HEK293 (cell line): ENCODE data around the gene FBXO3.

Experiments used
- ATF2 ChIP-seq: fragments of 450-650 bp; formaldehyde crosslinking; IDR thresholded peaks from 2 replicates; pipeline ENCODE4 v1.5.1; 2016; ENCODE audit warnings: missing biosample characterization, missing genetic modification characterization, low read depth
- BCL11A ChIP-seq: fragments of 450-650 bp; formaldehyde crosslinking; IDR thresholded peaks from 2 replicates; pipeline ENCODE4 v1.5.1; 2016; ENCODE audit warnings: low read depth, missing biosample characterization, missing genetic modification characterization
- REST ChIP-seq: fragments of 450-650 bp; formaldehyde crosslinking; IDR thresholded peaks from 2 replicates; pipeline ENCODE4 v1.5.1; 2016; ENCODE audit warnings: missing biosample characterization, missing genetic modification characterization
- ZFP69B ChIP-seq: fragments of 450-650 bp; formaldehyde crosslinking; IDR thresholded peaks from 2 replicates; pipeline ENCODE4 v1.5.1; 2016; ENCODE audit warnings: missing biosample characterization, missing genetic modification characterization
- ZNF341 ChIP-seq: fragments of 450-650 bp; formaldehyde crosslinking; IDR thresholded peaks from 2 replicates; pipeline ENCODE4; 2016; ENCODE audit warnings: low read depth, missing biosample characterization, missing genetic modification characterization
- ZNF621 ChIP-seq: fragments of 450-650 bp; formaldehyde crosslinking; IDR thresholded peaks from 2 replicates; pipeline ENCODE4 v1.5.1; 2017; ENCODE audit warnings: missing biosample characterization, missing genetic modification characterization
- ZNF660 ChIP-seq: fragments of 450-650 bp; IDR thresholded peaks from 2 replicates; pipeline ENCODE4 v1.5.1; 2018; ENCODE audit warnings: missing biosample characterization, mild to moderate bottlenecking, missing genetic modification characterization
- ZNF776 ChIP-seq: fragments of 450-650 bp; formaldehyde crosslinking; IDR thresholded peaks from 2 replicates; pipeline ENCODE4 v1.5.0; 2017; ENCODE audit warnings: missing biosample characterization, missing genetic modification characterization, borderline replicate concordance
- ZNF777 ChIP-seq: fragments of 450-650 bp; formaldehyde crosslinking; IDR thresholded peaks from 2 replicates; pipeline ENCODE4 v1.5.1; 2017; ENCODE audit warnings: missing biosample characterization, missing genetic modification characterization, borderline replicate concordance
- TF ChIP-seq, protein P1 (sequence below): fragments of 450-650 bp; formaldehyde crosslinking; IDR thresholded peaks from 2 replicates; pipeline ENCODE4 v1.5.1; 2016; ENCODE audit warnings: missing biosample characterization, missing genetic modification characterization
- TF ChIP-seq, protein P2 (sequence below): fragments of 450-650 bp; formaldehyde crosslinking; IDR thresholded peaks from 2 replicates; pipeline ENCODE4 v1.5.1; 2016; ENCODE audit warnings: missing biosample characterization, missing genetic modification characterization
- TF ChIP-seq, protein P3 (sequence below): fragments of 450-650 bp; formaldehyde crosslinking; IDR thresholded peaks from 2 replicates; pipeline ENCODE4 v1.5.1; 2016; ENCODE audit warnings: missing biosample characterization, missing genetic modification characterization

DNA sequence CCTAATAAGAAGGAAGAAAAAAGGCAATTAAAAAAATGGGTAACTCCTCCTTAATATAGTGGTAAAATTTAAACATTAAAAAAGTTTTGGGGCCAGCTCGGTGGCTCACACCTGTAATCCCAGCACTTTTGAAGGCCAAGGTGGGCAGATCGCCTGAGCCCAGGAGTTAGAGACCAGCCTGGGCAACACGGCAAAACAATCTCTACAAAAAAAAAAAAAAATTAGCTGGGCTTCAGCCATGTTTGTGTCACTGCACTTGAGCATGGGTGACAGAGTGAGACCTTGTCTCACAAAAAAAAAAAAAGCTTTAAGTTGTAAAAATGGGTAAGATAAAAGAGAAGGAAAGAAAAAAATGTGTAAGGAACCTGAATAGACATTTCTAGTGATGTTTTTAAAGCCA is 11.3 kb upstream of the FBXO3 start:
- TF ChIP-seq, protein P1, sequence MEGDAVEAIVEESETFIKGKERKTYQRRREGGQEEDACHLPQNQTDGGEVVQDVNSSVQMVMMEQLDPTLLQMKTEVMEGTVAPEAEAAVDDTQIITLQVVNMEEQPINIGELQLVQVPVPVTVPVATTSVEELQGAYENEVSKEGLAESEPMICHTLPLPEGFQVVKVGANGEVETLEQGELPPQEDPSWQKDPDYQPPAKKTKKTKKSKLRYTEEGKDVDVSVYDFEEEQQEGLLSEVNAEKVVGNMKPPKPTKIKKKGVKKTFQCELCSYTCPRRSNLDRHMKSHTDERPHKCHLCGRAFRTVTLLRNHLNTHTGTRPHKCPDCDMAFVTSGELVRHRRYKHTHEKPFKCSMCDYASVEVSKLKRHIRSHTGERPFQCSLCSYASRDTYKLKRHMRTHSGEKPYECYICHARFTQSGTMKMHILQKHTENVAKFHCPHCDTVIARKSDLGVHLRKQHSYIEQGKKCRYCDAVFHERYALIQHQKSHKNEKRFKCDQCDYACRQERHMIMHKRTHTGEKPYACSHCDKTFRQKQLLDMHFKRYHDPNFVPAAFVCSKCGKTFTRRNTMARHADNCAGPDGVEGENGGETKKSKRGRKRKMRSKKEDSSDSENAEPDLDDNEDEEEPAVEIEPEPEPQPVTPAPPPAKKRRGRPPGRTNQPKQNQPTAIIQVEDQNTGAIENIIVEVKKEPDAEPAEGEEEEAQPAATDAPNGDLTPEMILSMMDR, result no peak
- TF ChIP-seq ZNF621 (tag by site-specific recombination) (no peak), ZNF341 (tag by site-specific recombination) (no peak), ZFP69B (tag by site-specific recombination) (no peak), REST (tag by site-specific recombination) (no peak), ATF2 (no peak), BCL11A (tag by site-specific recombination) (no peak), ZNF777 (tag by site-specific recombination) (no peak), ZNF660 (tag by site-specific recombination) (no peak), ZNF776 (tag by site-specific recombination) (no peak)
- TF ChIP-seq, protein P2, sequence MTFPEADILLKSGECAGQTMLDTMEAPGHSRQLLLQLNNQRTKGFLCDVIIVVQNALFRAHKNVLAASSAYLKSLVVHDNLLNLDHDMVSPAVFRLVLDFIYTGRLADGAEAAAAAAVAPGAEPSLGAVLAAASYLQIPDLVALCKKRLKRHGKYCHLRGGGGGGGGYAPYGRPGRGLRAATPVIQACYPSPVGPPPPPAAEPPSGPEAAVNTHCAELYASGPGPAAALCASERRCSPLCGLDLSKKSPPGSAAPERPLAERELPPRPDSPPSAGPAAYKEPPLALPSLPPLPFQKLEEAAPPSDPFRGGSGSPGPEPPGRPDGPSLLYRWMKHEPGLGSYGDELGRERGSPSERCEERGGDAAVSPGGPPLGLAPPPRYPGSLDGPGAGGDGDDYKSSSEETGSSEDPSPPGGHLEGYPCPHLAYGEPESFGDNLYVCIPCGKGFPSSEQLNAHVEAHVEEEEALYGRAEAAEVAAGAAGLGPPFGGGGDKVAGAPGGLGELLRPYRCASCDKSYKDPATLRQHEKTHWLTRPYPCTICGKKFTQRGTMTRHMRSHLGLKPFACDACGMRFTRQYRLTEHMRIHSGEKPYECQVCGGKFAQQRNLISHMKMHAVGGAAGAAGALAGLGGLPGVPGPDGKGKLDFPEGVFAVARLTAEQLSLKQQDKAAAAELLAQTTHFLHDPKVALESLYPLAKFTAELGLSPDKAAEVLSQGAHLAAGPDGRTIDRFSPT (tag by site-specific recombination), result no peak
- TF ChIP-seq, protein P3, sequence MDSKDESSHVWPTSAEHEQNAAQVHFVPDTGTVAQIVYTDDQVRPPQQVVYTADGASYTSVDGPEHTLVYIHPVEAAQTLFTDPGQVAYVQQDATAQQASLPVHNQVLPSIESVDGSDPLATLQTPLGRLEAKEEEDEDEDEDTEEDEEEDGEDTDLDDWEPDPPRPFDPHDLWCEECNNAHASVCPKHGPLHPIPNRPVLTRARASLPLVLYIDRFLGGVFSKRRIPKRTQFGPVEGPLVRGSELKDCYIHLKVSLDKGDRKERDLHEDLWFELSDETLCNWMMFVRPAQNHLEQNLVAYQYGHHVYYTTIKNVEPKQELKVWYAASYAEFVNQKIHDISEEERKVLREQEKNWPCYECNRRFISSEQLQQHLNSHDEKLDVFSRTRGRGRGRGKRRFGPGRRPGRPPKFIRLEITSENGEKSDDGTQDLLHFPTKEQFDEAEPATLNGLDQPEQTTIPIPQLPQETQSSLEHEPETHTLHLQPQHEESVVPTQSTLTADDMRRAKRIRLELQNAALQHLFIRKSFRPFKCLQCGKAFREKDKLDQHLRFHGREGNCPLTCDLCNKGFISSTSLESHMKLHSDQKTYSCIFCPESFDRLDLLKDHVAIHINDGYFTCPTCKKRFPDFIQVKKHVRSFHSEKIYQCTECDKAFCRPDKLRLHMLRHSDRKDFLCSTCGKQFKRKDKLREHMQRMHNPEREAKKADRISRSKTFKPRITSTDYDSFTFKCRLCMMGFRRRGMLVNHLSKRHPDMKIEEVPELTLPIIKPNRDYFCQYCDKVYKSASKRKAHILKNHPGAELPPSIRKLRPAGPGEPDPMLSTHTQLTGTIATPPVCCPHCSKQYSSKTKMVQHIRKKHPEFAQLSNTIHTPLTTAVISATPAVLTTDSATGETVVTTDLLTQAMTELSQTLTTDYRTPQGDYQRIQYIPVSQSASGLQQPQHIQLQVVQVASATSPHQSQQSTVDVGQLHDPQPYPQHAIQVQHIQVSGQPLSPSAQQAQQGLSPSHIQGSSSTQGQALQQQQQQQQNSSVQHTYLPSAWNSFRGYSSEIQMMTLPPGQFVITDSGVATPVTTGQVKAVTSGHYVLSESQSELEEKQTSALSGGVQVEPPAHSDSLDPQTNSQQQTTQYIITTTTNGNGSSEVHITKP, result no peak
